Measurements from ENCODE around the gene SNCAIP.
"Not testable (repeated sequence)": the region's sequence is repeated elsewhere in the genome, so short reads cannot be mapped to it uniquely, and the experiment has no call there.

The SNCAIP gene

GRCh38 chr5:122315521-122315920 is 3.5 kb downstream of the SNCAIP start:
- DNase-seq = no peak

- no peak for DNase-seq
Observed at GRCh38 chr5:122316656-122317055, 4.6 kb downstream of the SNCAIP start.

DNA sequence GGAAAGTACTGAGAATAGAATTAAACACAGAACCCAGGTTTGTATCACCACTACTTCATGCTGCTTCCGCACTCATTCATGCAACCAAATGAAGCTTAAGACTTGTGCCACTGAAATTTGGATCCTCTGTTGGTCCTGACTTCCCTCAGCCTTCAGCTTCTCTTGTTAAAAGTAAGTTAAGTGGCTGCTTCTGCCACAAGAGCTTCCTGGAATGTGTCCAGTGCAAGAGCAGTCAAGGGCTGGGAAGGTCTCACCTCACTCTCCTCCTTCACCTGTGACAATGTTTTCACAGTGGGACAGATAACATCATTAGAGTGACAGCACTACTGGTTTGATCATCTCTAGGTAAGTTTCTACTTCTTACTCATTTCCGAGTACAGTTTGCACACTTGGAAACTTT is 7.9 kb downstream of the SNCAIP start:
- DNase-seq = no peak

GRCh38 chr5:122321921-122322320 is 9.9 kb downstream of the SNCAIP start:
- no peak for DNase-seq

DNA sequence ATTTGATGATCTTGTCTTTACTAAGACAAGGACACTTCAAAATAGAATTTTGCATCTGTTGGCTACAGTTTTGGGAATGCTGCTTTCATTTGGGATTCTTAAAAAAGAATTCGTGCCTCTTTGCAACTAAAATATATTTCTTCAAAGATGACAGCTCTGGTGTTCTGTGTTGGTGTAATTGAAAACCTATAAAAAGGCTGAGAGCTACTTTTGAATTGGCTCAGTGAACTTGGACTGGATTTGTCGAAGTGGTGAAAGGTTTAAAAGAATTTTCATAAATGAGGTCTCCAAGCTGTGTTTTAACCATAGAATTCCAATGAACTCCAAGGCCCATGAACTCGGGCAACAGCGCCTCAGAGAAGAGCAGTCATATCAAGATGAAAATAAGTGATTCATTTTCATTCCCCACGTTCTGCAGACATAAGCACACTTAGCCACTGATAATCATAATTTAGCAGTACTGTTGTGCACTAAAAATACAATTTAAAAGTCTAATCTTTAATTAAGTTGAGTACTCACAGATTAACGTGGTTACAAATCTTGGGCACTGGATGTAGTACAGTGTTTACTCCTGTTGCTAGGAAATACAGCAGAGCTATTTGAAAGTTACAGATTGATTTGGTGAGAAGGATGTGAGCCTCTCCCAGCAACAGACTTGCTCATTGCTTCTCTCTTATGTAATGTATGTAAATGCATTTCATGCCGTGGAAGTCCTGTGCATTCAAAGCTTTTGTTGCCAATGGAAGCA is 10.9 kb downstream of the SNCAIP start:
- no peak for DNase-seq

GRCh38 chr5:122323738-122324137 is 11.7 kb downstream of the SNCAIP start:
- no peak for DNase-seq

DNA sequence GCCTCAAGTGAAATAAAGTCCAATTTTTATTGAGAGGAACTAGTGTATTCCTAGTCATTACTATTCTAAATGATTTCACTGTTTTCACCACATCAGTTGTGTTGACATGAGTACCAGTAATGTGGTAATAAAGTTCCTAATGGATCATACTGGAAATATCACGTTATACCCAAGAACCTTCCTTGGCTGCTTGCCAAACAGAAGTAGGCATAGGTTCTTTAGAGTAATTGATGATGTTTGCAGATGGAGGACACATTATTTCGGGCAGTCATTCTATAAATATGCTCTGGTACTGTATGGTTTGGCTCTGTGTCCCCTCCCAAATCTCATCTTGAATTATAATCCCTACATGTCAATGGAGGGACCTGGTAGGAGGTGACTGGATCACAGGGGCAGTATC is 15.1 kb downstream of the SNCAIP start:
- DNase-seq = no peak

DNA sequence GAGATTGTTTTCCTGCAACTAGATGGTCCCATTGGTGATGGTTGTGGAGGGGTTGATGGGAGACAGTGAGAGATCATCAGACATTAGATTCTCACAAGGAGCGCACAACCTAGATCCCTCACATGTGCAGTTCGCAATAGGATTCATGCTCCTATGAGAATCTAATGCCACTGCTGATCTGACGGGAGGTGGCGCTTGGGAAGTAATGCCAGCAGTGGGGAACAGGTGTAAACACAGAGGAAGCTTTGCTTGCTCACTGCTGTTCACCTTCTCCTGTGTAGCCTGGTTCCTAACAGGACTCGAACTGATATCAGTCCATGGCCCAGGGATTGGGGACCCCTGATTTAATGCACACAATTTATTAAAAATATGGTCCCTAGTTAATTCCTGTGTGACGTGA is 18.8 kb downstream of the SNCAIP start:
- DNase-seq = no peak

GRCh38 chr5:122332599-122333555 is 20.8 kb downstream of the SNCAIP start:
- no peak for DNase-seq

GRCh38 chr5:122333564-122333963 is 21.5 kb downstream of the SNCAIP start:
- no peak for DNase-seq

- no peak for DNase-seq
Observed at GRCh38 chr5:122339591-122339990, 27.6 kb downstream of the SNCAIP start.

GRCh38 chr5:122341087-122341486 is 29.1 kb downstream of the SNCAIP start:
- no peak for DNase-seq

DNA sequence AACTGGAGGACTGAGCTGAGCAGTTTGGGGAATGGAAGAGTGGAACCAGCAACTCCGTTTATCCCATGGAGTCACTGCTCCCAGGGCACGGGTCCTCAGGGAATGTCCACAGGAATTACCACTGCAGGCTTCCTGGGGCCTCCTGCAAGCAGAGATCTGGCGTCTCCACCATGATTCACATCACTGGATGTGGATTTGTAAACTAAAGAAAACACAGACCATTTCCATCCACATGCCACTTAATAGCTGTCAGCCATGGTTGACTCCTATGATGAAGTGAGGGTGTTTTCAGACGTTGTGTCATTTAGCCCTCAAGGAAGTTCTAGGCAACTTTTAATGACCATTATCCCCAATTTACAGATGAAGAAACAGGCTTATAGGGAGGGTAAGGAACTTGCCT is 30.2 kb downstream of the SNCAIP start:
- no peak for DNase-seq

DNA sequence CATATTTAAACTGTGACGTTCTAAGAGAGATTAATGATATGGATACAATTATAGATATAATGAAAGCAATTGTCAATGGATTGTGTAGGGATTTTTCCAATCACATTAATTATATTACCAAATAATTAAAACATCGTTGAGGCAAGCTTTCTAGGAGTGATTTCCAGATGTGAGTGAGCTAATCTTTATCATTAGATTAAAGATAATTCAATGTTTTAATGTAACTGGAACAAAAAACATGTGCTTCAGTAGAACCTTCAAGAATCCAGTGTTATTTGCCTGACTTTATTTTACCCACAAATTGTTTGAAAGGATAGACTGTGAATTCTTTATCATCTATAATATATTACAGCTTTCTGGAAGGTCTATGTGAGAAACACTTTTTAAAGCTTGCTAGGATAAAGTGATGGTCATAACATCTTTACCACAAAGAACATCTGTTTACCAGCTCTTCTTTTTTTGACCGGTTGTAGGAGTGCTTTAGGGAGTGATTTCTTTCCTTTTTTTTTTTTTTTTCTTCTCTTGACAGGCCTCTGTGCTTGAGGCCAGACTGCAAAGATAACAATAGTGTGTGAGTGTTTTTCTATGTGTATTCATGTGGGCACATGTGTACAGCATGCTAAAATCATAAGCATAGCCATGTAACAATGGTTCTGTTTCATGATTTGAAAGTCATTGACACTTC is 35.0 kb downstream of the SNCAIP start:
- DNase-seq = no peak

DNA sequence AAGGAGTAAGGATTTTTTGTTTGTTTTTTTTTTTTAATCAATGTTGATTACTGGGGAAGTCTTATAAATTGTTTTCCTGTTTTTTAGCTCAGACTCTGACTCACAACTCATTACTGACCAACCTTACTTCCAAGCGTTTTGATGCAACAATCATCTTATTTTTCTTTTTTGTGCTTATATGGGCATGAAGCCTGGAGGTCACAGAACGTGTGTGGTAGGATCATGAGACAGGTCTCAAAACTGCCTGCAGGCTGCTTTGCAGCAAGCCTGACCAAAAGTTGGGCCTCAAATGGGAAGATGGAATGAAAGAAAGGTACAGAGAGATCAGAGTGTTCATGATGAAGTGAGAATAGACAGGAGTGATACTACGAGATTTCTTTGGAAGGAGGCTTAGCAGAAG is 38.5 kb downstream of the SNCAIP start:
- no peak for DNase-seq

- DNase-seq = no peak
Observed at GRCh38 chr5:122351416-122352157, 39.5 kb downstream of the SNCAIP start.

GRCh38 chr5:122352331-122352730 is 40.3 kb downstream of the SNCAIP start:
- DNase-seq = no peak

- not testable (repeated sequence) for DNase-seq
Observed at GRCh38 chr5:122353361-122353760, 41.3 kb downstream of the SNCAIP start.

DNA sequence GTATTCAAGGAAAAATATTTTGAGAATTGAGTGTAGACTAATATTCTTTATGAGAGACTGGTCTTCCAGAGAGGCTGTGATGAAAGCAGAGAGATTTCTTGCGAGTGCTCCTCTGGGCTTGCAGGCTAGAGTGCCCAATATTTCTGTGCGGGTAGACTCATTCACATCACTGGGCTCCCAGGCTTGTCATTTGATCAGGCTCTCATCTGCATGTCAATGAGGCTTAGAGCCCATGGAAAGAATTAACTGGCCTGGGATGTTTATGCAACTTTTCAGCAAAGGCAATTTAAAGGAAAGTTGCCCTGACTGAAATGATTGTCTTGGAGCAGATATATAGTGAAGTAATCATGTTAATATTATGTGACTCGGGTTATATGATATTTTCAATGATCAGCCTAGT is 42.3 kb downstream of the SNCAIP start:
- no peak for DNase-seq

- no peak for DNase-seq
Observed at GRCh38 chr5:122355324-122355723, 43.3 kb downstream of the SNCAIP start.

DNA sequence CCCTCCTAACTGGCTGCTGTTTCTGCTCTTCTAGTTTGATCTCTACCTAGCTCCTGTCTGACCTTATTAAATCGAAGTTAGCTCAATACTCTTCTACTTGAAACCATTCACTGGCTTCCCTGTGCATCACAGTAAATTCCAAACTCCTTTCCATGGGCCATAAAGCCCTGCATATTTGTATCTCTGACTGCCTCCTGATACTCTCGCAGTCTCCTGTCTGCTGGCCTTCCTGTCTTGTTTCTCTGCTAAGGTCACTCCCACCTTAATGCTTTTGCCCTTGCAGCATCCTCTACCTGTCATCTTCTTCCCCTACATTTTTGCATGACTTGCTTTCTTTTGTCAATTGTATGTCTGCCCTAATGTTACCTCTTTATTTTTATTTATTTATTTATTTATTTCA is 44.8 kb downstream of the SNCAIP start:
- no peak for DNase-seq

- DNase-seq = no peak
Observed at GRCh38 chr5:122358372-122358979, 46.4 kb downstream of the SNCAIP start.

Measured in NK-92 treated with Interleukin-12 subunit alpha and Interleukin-12 subunit beta, amount 100 ng/mL, for 24 hours (cell line).